ENCODE results near the gene CDK2. TPM values are rescaled to one million over a fixed set of nuclear protein-coding genes. Genes with fewer than 3 reads are reported as not detected.
"Not testable (repeated sequence)": the region's sequence is repeated elsewhere in the genome, so short reads cannot be mapped to it uniquely, and the experiment has no call there.

Gene CDK2
- total RNA-seq, result 100 to 1,000 TPM in 1 of 2 donors, 10 to 100 TPM in 1; 72.3 to 178 TPM

- Mint-ChIP-seq H3K4me3 (peak within 1 kb of the TSS; percentile 94), H3K9me3 (no peaks in the 10 kb centered on the region), H3K36me3 (no peaks in the 10 kb centered on the region), H3K27ac (peak within 1 kb of the TSS; percentile 90 to 95), H3K27me3 (no peaks in the 10 kb centered on the region), H3K4me1 (ENCODE audit: low read depth in 2 of 2) (peaks cover 18 to 33% of the 10 kb centered on the region in 2 donors)
- ATAC-seq (peak; percentile 98 to 99), DNase-seq (ENCODE audit: low spot score) (peak; percentile 91)
Measured at GRCh38 chr12:55966408-55967281, at the start of gene CDK2. Gene CDK2 (plus strand): TSS chr12:55966830. CDS start chr12:55967009, 179 bp downstream.

- H3K27me3 Mint-ChIP-seq; DNase-seq (ENCODE audit: low spot score); ATAC-seq; H3K4me3 Mint-ChIP-seq; H3K9me3 Mint-ChIP-seq; H3K27ac Mint-ChIP-seq: not testable (repeated sequence)
- Mint-ChIP-seq H3K36me3 (peaks cover 10% of the 10 kb centered on the region), H3K4me1 (ENCODE audit: low read depth in 2 of 2) (peaks cover 14 to 18% of the 10 kb centered on the region in 2 donors)
Measured at GRCh38 chr12:55919032-55919431, 47.6 kb upstream of the CDK2 start.

GRCh38 chr12:55922126-55922525, 44.5 kb upstream of the CDK2 start:
- peaks cover 14% of the 10 kb centered on the region for H3K36me3 Mint-ChIP-seq
- ATAC-seq (no peak), DNase-seq (ENCODE audit: low spot score) (no peak)
- no peak overlapping the region for H3K27ac Mint-ChIP-seq
- H3K27me3 Mint-ChIP-seq, result no peaks in the 10 kb centered on the region
- H3K4me1 Mint-ChIP-seq (ENCODE audit: low read depth in 2 of 2), result peaks cover 28 to 30% of the 10 kb centered on the region in 2 donors
- no peaks in the 10 kb centered on the region for H3K9me3 Mint-ChIP-seq
- H3K4me3 Mint-ChIP-seq, result no peak overlapping the region

GRCh38 chr12:55923648-55924047, 43.0 kb upstream of the CDK2 start:
- H3K27me3 Mint-ChIP-seq; ATAC-seq; DNase-seq (ENCODE audit: low spot score); H3K4me3 Mint-ChIP-seq; H3K9me3 Mint-ChIP-seq: not testable (repeated sequence)
- Mint-ChIP-seq H3K4me1 (ENCODE audit: low read depth in 2 of 2) (peaks cover 35 to 36% of the 10 kb centered on the region in 2 donors), H3K36me3 (peaks cover 14% of the 10 kb centered on the region), H3K27ac (peak overlapping the region in 1 of 2 donors; percentile 55)

- H3K4me3 Mint-ChIP-seq, result peak overlapping the region; percentile 95
- peaks cover 49 to 51% of the 10 kb centered on the region in 2 donors for H3K4me1 Mint-ChIP-seq (ENCODE audit: low read depth in 2 of 2)
- peaks cover 14% of the 10 kb centered on the region for H3K36me3 Mint-ChIP-seq
Measured at GRCh38 chr12:55925371-55925770, 41.3 kb upstream of the CDK2 start.

GRCh38 chr12:55925870-55926737, 40.5 kb upstream of the CDK2 start:
- H3K27ac Mint-ChIP-seq, result peak overlapping the region; percentile 93 to 98
- ATAC-seq (no peak), DNase-seq (ENCODE audit: low spot score) (no peak)
- no peaks in the 10 kb centered on the region for H3K27me3 Mint-ChIP-seq
- H3K4me1 Mint-ChIP-seq (ENCODE audit: low read depth in 2 of 2), result peaks cover 56 to 58% of the 10 kb centered on the region in 2 donors
- H3K9me3 Mint-ChIP-seq, result no peaks in the 10 kb centered on the region
- peak overlapping the region; percentile 95 for H3K4me3 Mint-ChIP-seq
- peaks cover 15% of the 10 kb centered on the region for H3K36me3 Mint-ChIP-seq

More at GRCh38 chr12:55925371-55925770, 41.3 kb upstream of the CDK2 start:
- ATAC-seq (no peak), DNase-seq (ENCODE audit: low spot score) (no peak)
- peak overlapping the region; percentile 93 to 98 for H3K27ac Mint-ChIP-seq
- no peaks in the 10 kb centered on the region for H3K9me3 Mint-ChIP-seq
- H3K27me3 Mint-ChIP-seq, result no peaks in the 10 kb centered on the region

GRCh38 chr12:55926738-55927587, 39.7 kb upstream of the CDK2 start:
- Mint-ChIP-seq H3K27ac (peak overlapping the region; percentile 93 to 98), H3K4me3 (peak overlapping the region; percentile 95), H3K9me3 (no peaks in the 10 kb centered on the region), H3K27me3 (no peaks in the 10 kb centered on the region), H3K4me1 (ENCODE audit: low read depth in 2 of 2) (peaks cover 62 to 65% of the 10 kb centered on the region in 2 donors), H3K36me3 (peaks cover 21% of the 10 kb centered on the region)
- DNase-seq (ENCODE audit: low spot score), result peak; percentile 90
- peak; percentile 73 to 85 for ATAC-seq

GRCh38 chr12:55927588-55928502, 38.8 kb upstream of the CDK2 start, which contains the start of gene PYM1:
Gene PYM1 (minus strand): TSS chr12:55927894. CDS start chr12:55927761, 133 bp downstream.
- ATAC-seq (peak; percentile 75 to 86), DNase-seq (ENCODE audit: low spot score) (peak; percentile 90)
- H3K36me3 Mint-ChIP-seq, result peaks cover 21% of the 10 kb centered on the region
- H3K9me3 Mint-ChIP-seq, result no peaks in the 10 kb centered on the region
- H3K4me1 Mint-ChIP-seq (ENCODE audit: low read depth in 2 of 2), result peaks cover 64 to 71% of the 10 kb centered on the region in 2 donors
- no peaks in the 10 kb centered on the region for H3K27me3 Mint-ChIP-seq
- H3K27ac Mint-ChIP-seq, result peak within 1 kb of the TSS; percentile 93 to 98
- H3K4me3 Mint-ChIP-seq, result peak within 1 kb of the TSS; percentile 95

- Mint-ChIP-seq H3K36me3 (peaks cover 16% of the 10 kb centered on the region), H3K9me3 (no peaks in the 10 kb centered on the region), H3K4me1 (ENCODE audit: low read depth in 2 of 2) (peaks cover 65 to 74% of the 10 kb centered on the region in 2 donors), H3K27ac (peak overlapping the region; percentile 93 to 98), H3K27me3 (no peaks in the 10 kb centered on the region), H3K4me3 (peak overlapping the region; percentile 95)
- DNase-seq (ENCODE audit: low spot score), result peak; percentile 78
- ATAC-seq, result peak in 1 of 2 donors; percentile 57
Measured at GRCh38 chr12:55929306-55929791, 37.3 kb upstream of the CDK2 start.

- Mint-ChIP-seq H3K27me3 (no peaks in the 10 kb centered on the region), H3K36me3 (peaks cover 7% of the 10 kb centered on the region), H3K9me3 (no peaks in the 10 kb centered on the region), H3K4me1 (ENCODE audit: low read depth in 2 of 2) (peaks cover 56 to 67% of the 10 kb centered on the region in 2 donors), H3K27ac (peak within 1 kb of the TSS; percentile 93 to 98), H3K4me3 (peak within 1 kb of the TSS; percentile 95)
- DNase-seq (ENCODE audit: low spot score), result peak; percentile 70
- peak in 1 of 2 donors; percentile 31 for ATAC-seq
Measured at GRCh38 chr12:55930771-55931316, 35.8 kb upstream of the CDK2 start, which contains the start of gene DGKA. Gene DGKA (plus strand): TSS chr12:55931162. CDS start chr12:55936504, 5,342 bp downstream.

- peak overlapping the region; percentile 93 to 98 for H3K27ac Mint-ChIP-seq
- H3K4me1 Mint-ChIP-seq (ENCODE audit: low read depth in 2 of 2), result peaks cover 52 to 62% of the 10 kb centered on the region in 2 donors
- no peaks in the 10 kb centered on the region for H3K27me3 Mint-ChIP-seq
- H3K36me3 Mint-ChIP-seq, result peaks cover 7% of the 10 kb centered on the region
- peak overlapping the region; percentile 95 for H3K4me3 Mint-ChIP-seq
- H3K9me3 Mint-ChIP-seq, result no peaks in the 10 kb centered on the region
- DNase-seq (ENCODE audit: low spot score), result peak; percentile 63
- ATAC-seq, result no peak
Measured at GRCh38 chr12:55931317-55931779, 35.3 kb upstream of the CDK2 start.

All from natural killer cell treated with Interleukin-12 subunit alpha and Interleukin-12 subunit beta and Interleukin-15 and Interleukin-18, amount 100 ng/mL, for 72 hours (primary cell).